GM19397 (cell line): Measurements from ENCODE around the gene MSN.

Source experiments
- ATAC-seq: cut with Tn5 transposase; IDR thresholded peaks from one replicate; pipeline ENCODE4 v1.9.1; 2021; ENCODE audit warnings: mild to moderate bottlenecking, moderate library complexity; ENCODE audit not compliant: unreplicated experiment

MSN gene

DNA sequence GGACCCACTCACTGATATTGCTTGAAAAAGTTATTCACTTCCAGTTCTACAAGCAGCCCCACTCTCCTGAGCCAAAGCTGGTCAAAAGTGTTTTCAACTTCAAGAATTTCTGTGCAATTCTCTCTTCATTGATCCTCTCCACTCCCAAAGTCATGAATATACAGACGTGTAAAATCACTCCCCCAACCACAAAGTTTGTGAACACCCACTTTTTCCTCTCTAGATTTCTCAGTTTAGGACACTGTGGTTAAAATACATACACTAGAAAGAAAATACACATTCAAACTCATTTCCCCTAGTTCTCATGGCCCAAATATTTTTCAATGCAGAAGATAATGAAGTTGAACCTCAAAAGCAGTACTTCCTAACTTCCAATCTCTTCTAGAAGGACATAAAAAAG, 116.3 kb downstream of the MSN start:
- no peak for ATAC-seq
